Fibroblast of lung (primary cell): ENCODE measurements around the gene SP5.

Experiments
- EZH2 ChIP-seq: IDR thresholded peaks from 2 replicates; pipeline ENCODE4 v1.5.1; 2012; ENCODE audit warnings: low read length, control low read depth, mild to moderate bottlenecking; ENCODE audit errors: missing control alignments
- TF ChIP-seq, protein P1 (sequence below), 2 donors: IDR thresholded peaks in 1 of 2; conservative IDR thresholded peaks in 1 of 2; 1 replicate in 1 of 2; 2 replicates in 1 of 2; pipeline ENCODE4 v1.5.1; 2011 to 2012; ENCODE audit warnings: low read length in 2 of 2, control low read depth in 1 of 2, inconsistent platforms in 1 of 2, low read depth in 1 of 2, mild to moderate bottlenecking in 1 of 2

DNA sequence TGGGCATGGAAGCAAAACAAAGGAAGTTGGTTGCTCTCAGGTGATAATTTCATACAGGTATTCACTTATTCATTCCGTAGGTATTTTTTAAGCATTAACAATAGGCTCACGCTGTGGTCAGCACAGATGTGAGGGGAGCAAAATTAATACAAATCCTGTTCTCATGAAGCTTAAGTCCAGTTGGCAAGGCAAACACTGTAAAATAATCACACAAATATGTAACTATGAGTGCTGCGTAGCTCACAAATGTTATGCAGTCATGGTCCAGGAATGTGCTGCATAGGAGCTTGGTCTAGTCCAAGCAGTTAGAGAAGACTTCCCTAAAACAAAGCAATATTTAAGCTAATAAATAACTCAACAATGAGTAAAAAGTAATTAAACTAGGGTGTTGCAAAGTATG, 23.9 kb downstream of the SP5 start:
- TF ChIP-seq, protein P1, sequence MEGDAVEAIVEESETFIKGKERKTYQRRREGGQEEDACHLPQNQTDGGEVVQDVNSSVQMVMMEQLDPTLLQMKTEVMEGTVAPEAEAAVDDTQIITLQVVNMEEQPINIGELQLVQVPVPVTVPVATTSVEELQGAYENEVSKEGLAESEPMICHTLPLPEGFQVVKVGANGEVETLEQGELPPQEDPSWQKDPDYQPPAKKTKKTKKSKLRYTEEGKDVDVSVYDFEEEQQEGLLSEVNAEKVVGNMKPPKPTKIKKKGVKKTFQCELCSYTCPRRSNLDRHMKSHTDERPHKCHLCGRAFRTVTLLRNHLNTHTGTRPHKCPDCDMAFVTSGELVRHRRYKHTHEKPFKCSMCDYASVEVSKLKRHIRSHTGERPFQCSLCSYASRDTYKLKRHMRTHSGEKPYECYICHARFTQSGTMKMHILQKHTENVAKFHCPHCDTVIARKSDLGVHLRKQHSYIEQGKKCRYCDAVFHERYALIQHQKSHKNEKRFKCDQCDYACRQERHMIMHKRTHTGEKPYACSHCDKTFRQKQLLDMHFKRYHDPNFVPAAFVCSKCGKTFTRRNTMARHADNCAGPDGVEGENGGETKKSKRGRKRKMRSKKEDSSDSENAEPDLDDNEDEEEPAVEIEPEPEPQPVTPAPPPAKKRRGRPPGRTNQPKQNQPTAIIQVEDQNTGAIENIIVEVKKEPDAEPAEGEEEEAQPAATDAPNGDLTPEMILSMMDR (conservative IDR thresholded peaks at IDR 0.05 in 1 of 2, IDR thresholded peaks at IDR 0.05 in 1 of 2; ENCODE audit: low read depth in 1 of 2, low read length in 2 of 2), result no peak
- no peak for TF ChIP-seq EZH2
